Measurements from ENCODE around the gene AMER3.
A peak's percentile ranks its signal among the peaks of the same experiment; 100 is the strongest.

The AMER3 gene

DNA sequence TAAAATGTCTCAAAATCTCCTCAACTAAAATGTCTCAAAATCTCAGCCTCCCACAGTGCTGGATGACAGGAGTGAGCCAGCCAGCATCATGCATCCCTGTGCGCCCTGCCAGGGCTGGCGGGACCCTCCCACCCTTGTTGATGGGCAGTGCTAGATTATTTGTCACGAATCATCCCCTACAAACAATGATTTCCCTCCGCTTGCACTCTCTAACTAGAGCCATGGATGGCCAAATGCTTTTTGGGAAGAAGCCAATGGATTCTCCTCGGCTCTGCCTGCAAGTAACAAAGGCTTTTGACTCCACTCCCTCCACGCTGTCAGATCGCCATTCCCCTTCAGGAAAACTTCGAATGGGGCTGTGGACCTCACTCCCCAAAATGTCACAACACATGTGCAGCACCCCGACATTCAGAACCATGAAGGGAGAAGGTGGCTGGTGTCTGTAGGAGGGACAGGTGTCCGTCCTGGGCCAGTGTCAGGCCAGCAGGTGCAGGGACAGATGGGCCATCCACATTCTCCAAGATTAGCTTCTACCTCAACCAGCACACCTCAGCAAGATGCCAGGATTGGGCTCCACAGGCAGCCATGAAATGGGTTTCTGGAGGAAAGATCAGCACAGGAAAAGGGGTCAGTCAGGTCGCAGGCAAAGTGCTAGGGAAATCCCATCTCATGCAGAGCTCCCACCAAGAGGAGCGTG lies 11.5 kb downstream of the AMER3 start:
- TF ChIP-seq, protein P1, sequence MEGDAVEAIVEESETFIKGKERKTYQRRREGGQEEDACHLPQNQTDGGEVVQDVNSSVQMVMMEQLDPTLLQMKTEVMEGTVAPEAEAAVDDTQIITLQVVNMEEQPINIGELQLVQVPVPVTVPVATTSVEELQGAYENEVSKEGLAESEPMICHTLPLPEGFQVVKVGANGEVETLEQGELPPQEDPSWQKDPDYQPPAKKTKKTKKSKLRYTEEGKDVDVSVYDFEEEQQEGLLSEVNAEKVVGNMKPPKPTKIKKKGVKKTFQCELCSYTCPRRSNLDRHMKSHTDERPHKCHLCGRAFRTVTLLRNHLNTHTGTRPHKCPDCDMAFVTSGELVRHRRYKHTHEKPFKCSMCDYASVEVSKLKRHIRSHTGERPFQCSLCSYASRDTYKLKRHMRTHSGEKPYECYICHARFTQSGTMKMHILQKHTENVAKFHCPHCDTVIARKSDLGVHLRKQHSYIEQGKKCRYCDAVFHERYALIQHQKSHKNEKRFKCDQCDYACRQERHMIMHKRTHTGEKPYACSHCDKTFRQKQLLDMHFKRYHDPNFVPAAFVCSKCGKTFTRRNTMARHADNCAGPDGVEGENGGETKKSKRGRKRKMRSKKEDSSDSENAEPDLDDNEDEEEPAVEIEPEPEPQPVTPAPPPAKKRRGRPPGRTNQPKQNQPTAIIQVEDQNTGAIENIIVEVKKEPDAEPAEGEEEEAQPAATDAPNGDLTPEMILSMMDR (IDR thresholded peaks at IDR 0.05; ENCODE audit: low read depth, low read length, missing control alignments) = no peak
- DNase-seq (ENCODE audit: low read depth) = no peak
- no peak overlapping the region for H3K4me3 ChIP-seq (ENCODE audit: low read depth, low read length)

DNA sequence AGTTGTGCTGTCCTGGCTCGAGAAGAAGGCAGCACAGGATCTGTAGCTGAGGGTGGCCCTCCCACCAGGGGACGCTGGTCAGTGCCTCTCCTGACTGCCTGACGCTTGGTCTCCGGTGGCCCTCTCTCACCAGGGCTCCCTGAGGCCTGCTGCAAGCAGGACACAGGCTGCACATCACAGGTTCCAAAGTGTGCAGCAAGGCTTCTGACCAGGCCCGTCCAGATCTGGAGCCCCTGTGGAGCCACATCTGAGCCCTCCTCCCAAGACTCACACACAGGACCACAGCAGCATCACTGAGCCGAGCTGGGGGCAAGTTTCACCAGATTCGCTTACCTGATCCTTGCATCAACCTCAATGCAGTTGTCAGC lies 12.1 kb downstream of the AMER3 start:
- no peak overlapping the region for H3K4me3 ChIP-seq (ENCODE audit: low read depth, low read length)
- TF ChIP-seq, protein P1 (IDR thresholded peaks at IDR 0.05; ENCODE audit: low read depth, low read length, missing control alignments) = peak; percentile 9
- DNase-seq (ENCODE audit: low read depth) = no peak

DNA sequence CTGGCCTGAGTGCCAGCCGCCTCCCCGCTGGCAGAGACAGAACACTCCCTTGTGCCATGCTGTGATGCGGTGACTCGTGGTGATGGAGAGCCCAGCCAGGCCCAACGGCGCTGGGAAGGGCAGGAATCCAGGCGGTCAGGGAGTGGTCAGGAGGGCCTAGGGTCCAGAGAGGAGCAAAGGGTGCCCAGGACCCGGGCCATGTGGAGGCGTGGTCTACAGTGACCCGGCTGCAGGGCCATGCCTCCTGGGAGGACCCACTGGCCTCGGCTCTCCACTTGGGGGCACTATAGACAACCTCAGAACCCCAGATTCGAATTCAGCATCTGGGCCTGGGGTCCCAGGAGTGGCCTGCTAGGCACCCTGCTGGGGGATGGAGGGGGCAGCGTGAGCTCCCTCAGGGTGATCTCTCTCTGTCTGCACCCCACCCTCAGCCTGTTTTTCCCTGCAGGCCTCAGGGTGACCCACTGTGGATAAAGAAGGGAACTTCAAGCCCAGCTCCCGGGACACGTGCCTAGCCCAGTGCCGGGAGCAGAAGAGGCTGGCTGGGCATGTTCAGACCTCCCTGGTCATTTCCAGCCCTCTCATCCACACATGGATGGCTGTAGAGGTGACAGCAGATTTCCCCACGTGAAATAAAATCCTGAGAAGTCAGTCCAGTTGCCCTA lies 13.0 kb downstream of the AMER3 start:
- DNase-seq (ENCODE audit: low read depth) = no peak
- TF ChIP-seq, protein P1 (IDR thresholded peaks at IDR 0.05; ENCODE audit: low read depth, low read length, missing control alignments) = peak; percentile 21
- no peak overlapping the region for H3K4me3 ChIP-seq (ENCODE audit: low read depth, low read length)

DNA sequence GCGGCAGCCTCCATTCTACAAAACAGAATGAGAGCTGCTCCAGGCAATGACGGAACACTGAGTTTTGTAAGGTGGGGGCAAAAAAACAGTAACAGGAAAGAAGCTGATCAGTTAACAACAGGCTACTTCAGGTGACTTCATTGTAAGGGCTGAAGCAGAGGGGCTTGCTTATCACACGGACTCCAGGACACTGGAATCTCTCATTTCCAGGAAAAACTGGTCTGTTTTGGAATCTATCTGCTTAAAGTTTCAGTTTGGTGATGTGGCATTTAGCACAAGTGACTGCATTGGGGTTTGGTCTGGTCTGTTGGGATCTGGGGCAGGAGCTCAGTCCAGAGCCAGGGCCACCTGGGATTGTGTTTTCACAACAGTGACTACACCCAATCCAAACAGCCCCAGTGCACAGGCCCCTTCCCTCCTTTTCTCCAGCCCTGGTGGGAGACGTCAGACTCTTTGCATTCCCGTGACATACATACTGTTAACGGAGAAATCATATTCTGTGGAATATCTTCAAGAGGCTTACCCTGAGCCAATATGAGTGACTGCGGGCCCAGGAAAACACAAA lies 14.1 kb downstream of the AMER3 start:
- H3K4me3 ChIP-seq (ENCODE audit: low read depth, low read length) = no peak overlapping the region
- TF ChIP-seq, protein P1 (IDR thresholded peaks at IDR 0.05; ENCODE audit: low read depth, low read length, missing control alignments) = no peak
- no peak for DNase-seq (ENCODE audit: low read depth)

DNA sequence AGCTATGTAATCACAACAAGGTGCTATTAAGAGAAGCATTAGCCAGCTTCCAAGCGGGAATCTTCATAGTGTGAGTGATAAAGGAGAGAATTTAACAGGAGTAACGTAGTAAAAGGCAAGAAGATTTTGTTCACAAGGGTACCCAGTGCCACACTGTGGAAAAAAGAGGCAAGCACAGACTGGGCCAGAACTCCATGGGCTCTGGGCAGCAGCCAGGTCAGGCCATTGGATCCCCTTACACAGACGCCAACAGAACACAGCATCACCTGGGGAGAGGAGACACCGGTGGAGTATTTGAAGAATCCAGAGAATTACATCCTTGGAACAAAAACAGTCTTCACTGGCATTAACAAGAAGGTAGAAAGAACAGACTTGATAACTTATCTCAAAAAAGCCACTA lies 21.2 kb downstream of the AMER3 start:
- H3K4me3 ChIP-seq (ENCODE audit: low read depth, low read length) = no peak overlapping the region
- DNase-seq (ENCODE audit: low read depth) = no peak
- TF ChIP-seq, protein P1 (IDR thresholded peaks at IDR 0.05; ENCODE audit: low read depth, low read length, missing control alignments) = no peak

DNA sequence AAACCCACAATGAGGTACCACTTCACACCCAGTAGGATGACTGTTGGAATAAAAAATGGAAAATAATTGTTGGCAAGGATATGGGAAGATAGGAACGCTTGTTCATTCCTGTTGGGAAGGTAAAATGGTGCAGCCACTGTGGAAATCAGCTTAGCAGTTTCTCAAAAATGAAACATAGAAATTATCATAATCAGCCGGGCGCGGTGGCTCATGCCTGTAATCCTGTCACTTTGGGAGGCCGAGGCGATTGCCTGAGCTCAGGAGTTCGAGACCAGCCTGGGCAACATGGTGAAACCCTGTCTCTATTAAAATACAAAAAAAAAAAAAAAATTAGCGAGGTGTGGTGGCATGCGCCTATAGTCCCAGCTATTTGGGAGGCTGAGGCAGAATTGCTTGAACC lies 23.4 kb downstream of the AMER3 start:
- H3K4me3 ChIP-seq (ENCODE audit: low read depth, low read length) = no peak overlapping the region
- DNase-seq (ENCODE audit: low read depth) = no peak
- TF ChIP-seq, protein P1 (IDR thresholded peaks at IDR 0.05; ENCODE audit: low read depth, low read length, missing control alignments) = no peak

Measured in GM12864 (cell line).